Stimulated activated CD4-positive, alpha-beta T cell treated with anti-CD3 and anti-CD28 coated beads, Interleukin-4, amount 100 ng/mL, for 24 hours (primary cell): ENCODE measurements around the gene SCO1.
A peak's percentile ranks its signal among the peaks of the same experiment; 100 is the strongest.
"Not testable (repeated sequence)": the region's sequence is repeated elsewhere in the genome, so short reads cannot be mapped to it uniquely, and the experiment has no call there.

ENCODE experiments used
- DNase-seq: peaks from one replicate; pipeline ENCODE4 v3.0.0-alpha.2; 2020

Gene SCO1

GRCh38 chr17:10697092-10698081, at the start of gene SCO1, which contains the start of gene ADPRM:
Gene SCO1, minus strand, starts transcription at chr17:10697533. Its CDS starts 26 bp downstream, at chr17:10697507.
Gene ADPRM, plus strand, starts transcription at chr17:10697594. Its CDS starts 7,333 bp downstream, at chr17:10704927.
- DNase-seq: peak; percentile 93

GRCh38 chr17:10745231-10745630, 47.9 kb upstream of the SCO1 start:
- no peak for DNase-seq

- DNase-seq: no peak
Observed at GRCh38 chr17:10744501-10745000, 47.2 kb upstream of the SCO1 start.

GRCh38 chr17:10743316-10744009, 46.1 kb upstream of the SCO1 start:
- no peak for DNase-seq

GRCh38 chr17:10742431-10742830, 45.1 kb upstream of the SCO1 start:
- DNase-seq: no peak

DNA sequence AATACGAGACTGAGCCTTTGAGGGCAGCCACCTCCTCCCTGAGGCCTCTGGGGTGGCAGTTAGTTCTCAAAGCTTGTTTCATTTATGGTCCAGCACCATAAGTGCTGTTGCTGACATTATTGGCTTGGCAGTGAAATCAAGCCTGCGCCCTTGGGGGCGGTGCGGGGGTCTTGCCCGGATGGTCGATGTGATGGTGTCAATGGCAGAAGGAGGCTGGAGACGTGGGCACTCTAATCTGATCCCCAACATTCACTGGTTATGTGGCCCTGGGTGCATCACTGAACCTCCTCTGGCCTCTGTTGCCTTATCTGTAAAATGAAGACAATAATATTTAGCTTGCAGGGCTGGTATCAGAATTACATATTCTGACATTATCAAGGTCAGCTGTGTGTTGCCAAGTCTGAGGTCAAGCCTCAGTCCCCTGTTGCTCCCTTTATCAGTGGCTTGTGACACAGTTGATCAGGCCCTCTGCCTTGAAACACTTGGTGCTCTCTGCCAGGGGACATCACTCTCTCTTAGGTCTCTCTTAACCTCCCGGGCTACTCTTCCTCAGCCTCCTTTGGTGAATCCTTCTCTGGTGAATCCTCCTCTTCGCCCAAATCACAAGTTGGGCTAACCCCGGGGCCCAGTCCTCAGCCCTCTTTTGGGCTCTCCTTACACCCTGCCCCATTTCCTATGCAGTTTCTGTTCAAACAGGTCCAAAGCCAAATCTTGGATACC, 44.2 kb upstream of the SCO1 start:
- no peak for DNase-seq

- DNase-seq: no peak
Observed at GRCh38 chr17:10739386-10739785, 42.1 kb upstream of the SCO1 start.

DNA sequence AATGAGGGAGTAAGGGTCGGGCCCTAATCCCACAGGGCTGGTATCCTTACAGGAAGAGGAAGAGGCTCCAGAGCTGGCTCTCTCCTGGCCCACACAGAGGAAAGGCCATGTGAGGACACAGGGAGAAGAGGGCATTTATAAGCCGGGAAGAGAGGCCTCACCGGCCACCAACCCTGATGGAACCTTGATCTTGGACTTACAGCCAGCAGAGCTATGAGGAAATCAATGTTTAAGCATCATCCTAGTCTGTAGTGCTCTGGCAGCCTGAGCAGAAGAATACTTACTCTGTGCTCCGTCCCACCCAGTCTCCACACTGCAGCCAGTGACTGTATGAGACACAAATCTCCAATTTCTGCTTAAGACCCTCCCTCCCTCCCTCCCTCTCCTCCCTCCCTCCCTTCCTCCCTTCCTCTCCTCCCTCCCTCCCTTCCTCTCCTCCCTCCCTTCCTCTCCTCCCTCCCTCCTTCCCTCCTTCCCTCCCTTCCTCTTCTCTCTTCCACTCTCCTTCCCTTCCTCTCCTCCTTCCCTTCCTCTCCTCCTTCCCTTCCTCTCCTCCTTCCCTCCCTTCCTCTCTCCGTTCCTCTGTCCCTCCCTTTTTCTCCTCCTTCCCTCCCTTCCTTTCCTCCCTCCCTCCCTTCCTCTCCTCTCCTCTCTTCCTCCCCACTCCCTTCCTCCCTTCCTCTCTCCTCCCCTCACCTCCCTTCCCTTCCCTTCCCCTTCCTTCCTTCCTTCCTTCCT, 41.4 kb upstream of the SCO1 start:
- DNase-seq: no peak

DNA sequence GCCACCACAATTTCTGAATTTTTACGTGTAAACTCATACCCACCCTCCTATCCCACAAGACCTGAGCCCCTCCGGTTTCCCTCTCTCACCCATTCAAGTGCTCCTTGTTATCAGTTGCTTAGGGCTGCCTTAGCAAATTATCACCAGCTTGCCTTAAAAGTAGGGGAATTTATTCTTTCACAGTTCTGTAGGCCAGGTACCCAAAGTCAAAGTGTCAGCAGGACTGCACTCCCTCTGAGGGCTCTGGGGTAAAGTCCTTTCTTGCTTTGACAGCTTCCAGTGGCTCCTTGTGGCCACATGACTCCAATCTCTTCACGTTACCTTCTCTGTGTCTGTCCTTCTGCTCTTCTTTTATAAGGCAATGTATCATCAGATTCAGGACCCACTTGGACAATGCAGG, 40.4 kb upstream of the SCO1 start:
- no peak for DNase-seq

DNA sequence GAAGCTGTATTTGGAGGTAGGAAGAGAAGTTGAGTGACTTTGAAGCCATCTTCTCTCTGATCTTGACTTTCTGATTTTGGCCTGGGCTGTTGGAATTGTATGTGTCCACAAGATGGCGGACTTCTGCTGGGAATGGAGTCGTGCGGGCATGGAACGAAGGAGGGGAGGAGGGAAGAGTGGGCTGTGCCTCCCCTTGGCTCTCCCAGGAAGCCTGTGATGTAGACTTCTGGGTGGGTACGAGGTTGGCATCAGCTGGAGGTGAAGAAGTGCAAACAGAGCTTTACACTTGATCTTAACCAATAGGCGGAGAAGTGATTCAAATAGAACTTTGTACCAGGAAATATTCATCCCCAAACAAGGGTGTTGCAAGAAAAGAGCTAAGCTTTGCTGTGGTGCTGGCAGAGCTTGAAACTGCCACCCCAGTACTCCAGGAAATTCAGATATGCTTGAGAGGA, 39.9 kb upstream of the SCO1 start:
- peak; percentile 28 for DNase-seq

DNA sequence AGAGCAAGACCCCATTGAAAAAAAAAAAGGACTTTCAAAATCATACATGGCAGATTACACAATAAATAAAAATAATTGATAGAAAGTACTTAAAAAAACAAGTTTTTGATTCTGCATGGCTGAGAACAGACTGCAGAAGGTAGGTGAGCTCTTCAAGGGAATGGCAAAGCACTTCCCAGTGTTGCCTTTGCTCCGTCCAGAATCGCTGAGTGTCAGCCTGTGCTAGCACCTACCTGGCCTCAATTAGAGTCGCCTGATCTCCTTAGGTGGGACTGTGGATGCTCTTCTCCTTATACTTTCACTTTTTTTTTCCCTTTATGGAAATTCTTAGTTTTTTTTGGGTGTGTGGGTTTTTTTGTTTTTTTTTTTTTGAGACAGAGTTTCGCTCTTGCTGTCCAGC, 38.5 kb upstream of the SCO1 start:
- DNase-seq: no peak

GRCh38 chr17:10735251-10735650, 37.9 kb upstream of the SCO1 start:
- DNase-seq: no peak

DNA sequence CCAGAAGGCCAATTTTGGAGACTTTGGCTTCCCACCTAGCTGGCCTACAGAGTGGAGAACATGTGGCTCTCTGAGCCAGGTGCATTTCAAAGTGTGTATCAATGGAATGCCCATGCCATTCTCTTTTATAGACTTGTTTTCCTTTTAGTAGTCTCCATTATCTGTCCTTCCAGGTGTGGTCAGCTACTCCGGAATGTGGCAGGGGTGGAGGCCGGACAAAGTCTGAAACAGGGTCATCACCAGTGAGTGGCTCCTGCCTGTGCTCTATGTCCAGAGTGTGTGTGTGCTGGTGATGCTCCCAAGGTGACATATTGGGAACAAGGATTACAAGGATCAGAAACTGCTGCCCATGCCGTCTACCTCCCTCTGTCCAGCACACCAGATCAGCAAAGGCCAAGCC, 36.3 kb upstream of the SCO1 start:
- no peak for DNase-seq

DNA sequence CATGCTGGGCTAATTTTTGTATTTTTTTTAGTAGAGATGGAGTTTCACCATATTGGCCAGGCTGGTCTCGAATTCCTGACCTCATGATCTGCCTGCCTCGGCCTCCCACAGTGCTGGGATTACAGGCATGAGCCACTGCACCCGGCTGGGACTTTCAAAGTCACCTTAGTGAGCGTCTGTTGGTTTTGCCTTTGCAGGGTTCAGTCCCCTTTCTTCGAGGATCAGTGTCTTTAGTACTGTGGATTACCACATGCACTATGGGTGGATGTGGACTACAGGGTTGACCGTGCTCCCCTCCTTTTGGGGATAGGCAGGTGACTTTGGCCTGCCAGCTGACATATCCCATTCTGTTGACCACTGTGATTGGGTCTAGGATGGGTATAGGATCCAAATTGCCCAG, 34.8 kb upstream of the SCO1 start:
- DNase-seq: not testable (repeated sequence)

GRCh38 chr17:10731408-10731879, 34.1 kb upstream of the SCO1 start:
- no peak for DNase-seq

DNA sequence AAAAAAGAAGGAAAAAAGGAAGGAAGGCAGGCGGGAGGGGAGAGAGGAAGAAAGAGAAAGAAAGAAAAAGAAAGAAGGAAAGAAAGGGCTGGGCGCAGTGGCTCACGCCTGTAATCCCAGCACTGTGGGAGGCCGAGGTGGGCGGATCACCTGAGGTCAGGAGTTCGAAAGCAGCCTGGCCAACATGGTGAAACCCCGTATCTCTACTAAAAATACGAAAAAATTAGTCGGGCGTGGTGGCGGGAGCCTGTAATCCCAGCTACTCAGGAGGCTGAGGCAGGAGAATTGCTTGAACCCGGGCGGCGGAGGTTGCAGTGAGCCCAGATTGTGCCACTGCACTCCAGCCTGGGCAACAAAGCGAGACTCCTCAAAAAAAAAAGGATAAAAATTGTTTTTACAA, 32.9 kb upstream of the SCO1 start:
- peak; percentile 27 for DNase-seq

- peak; percentile 26 for DNase-seq
Observed at GRCh38 chr17:10729334-10730193, 32.2 kb upstream of the SCO1 start, which contains the start of gene TMEM220. Gene TMEM220, minus strand, starts transcription at chr17:10730023. Its CDS starts 172 bp downstream, at chr17:10729851.

DNA sequence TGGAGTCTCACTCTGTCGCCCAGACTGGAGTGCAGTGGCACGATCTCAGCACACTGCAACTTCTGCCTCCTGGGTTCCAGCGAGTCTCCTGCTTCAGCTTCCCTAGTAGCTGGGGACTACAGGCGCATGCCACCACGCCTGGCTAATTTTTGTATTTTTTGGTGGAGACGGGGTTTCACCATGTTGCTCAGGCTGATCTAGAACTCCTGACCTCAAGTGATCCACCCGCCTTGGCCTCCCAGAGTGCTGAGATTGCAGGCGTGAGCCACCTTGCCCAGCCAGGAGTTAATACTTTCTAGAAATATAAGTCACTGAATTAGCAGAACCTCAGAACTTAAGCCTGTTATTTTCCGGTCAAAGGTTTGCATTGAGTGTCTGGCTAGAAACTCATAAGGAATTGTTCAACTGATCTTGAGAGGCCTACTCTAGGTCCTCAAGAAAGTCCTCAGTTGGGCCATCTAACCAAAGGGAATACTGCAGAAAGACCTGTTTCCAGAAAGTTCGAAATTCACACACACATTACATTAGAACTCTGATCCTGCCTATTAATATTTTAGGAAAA, 31.1 kb upstream of the SCO1 start:
- DNase-seq: no peak

DNA sequence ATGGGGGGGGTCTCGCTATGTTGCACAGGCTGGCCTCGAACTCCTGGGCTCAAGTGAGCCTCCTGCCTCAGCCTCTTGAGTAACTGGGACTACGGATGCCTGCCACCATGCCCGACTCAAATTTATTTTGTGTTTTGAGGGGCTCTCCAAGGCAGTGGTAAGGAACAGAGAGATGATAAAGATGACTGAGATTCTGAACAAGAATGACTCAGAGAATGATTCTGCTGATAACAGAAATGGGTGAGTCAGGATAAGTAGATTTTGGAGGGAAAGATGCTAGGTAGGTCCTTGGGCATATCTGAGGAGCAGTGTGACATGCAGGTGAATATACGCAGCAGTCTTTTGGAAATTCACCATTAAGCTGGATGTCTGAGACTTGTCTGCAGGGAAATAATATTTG, 29.9 kb upstream of the SCO1 start:
- DNase-seq: peak; percentile 21

DNA sequence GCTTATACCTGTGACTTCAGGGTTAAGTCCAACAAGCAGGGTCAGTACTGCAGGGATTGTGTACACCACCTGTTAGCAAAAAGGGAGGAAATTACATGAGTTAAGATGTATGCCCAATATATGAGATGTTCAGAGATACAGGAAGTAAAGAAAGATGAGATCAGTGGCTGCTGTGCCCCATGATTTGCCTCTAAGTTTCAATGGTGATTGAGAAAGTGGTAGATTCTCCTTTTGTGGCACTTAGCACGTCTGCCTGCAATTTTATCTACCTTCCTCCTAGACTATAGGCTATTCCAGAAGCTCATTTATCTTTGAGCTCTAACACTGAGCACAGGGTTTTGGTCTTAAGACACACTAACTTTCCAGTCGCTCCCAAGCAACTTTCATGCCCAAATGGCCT, 28.9 kb upstream of the SCO1 start:
- DNase-seq: no peak

DNA sequence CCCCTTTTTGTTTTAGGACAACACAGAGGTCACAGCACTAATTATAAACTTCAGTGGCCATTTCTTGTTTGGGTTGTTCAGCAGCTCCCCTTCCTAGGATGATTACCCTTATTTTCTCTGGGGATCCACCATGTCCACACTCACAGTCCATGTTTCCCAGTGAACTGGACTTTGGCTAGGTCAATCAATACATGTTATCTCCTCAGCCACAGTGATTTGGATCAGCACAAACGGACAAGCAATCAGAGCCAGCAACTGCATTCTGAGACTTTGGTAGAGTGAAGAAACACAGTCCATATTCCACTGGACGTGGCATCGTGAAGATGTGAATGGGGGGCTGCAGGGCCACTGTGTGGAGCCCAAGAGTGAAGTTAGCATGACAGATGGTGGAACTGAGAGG, 27.9 kb upstream of the SCO1 start:
- no peak for DNase-seq
